GM18502 (cell line): ENCODE data around the gene SVIP.

Experiments
- ATAC-seq: cut with Tn5 transposase; IDR thresholded peaks from one replicate; pipeline ENCODE4 v1.9.1; 2021; ENCODE audit warnings: mild to moderate bottlenecking; ENCODE audit not compliant: unreplicated experiment, poor library complexity

Gene SVIP

DNA sequence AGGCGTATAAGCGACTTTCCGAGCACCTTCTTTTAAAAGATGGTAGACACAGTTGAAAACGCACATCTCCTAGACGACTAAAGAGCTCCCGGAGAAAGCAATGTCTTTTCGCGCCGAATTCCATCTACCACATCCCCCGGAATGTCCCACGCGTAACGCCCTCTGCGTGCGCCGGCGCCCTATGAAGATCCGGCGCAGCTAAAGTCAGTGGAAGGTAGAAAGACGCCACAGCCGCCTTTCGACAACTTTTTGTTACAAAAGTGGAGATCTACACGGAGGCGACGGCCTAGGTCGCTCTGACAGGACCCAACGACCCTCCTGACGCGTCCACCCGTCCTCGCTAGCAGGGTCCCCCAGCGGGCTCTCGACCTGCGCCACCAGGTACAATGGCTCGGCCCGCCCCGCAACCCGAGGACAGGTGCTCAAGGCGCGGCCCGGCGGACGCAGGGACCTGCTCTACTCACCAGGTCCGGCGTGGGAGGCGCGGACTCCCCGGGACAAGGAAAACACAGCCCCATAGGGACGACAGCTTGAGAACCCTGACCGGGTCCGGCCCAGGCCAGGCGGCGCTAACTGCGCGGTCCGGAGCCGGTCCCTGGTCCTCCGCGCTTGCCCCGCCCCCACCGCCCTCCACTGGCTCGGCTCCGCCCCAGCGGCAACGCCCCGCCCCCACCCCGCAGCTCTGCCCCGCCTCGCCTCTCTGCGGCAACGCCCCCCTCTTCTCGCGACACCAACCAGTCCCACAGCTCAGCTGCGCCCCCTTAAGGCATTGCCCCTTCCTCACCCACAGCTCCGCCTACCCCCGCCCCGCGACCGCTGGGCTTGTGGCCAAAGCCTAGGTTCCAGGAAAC, at the start of gene SVIP:
Gene SVIP (minus strand): TSS at position 571 of the 851 bp plus-strand sequence. CDS start 53 bp downstream, at position 518.
- ATAC-seq = peak; percentile 93

DNA sequence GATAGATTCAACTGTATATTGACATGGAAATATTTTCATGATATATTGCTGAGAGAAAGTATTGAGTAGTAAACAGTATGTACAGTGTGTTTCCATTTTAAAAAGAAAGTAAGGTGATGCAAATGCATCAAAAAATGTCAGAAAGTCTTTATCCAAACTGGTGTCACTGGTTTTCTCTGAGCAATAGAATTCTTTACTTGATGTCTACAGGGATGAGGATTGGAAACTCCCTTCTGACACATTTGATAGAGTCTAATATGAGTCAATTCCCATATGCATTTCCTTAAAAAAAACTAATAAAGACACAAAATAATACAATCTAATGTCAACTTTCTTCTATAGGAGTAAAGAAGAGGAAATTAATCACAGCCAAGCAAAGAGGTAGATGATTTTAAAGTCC, 49.0 kb upstream of the SVIP start:
- ATAC-seq = no peak

DNA sequence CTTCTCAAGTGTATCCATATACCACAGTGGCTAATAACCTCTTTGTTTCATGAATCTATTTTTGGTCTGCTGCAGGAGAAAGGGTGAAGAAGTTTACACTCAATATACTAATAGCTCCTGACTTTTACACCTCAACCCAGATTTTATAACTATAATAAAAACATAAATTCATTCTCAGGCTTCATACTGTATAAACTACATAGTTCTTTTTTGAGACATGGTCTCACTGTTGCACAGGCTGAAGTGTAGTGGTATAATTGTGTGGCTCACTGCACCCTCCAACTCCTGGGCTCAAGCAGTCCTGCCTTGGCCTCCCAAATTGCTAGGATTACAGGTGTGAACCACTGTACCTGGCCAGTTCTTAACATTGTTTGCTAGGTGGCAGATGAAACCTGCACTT, 48.4 kb upstream of the SVIP start:
- no peak for ATAC-seq

DNA sequence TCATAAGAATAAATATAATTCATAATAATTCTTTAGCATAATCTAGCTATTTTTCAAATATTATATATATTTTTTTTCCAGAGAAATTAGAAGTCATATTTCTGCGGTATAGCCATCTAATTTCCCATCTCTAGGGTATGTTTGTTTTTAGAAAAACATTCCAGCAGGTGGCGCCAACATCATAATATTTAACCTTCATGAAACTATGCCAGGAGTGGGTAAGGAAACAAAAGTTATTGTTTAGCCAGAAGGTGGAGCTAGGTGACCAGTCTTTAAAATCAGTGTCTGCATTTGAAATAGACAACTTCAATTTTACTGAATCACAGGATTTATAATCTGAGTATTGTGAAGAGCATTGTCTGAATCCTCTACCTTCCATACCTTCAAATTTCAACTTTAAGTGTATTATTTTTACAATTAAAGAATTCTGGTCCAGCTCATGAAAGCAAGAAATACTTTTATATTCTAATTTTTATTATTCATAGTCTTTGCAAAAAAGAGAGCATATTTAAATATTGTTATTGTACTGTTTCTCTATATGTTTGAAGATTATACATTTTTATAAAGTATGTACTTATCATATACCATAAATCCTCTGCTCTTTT, 46.4 kb upstream of the SVIP start:
- peak; percentile 100 for ATAC-seq

GRCh38 chr11:22869325-22869724, 39.7 kb upstream of the SVIP start:
- no peak for ATAC-seq

GRCh38 chr11:22860241-22860640, 30.6 kb upstream of the SVIP start, which contains the start of gene CCDC179:
Gene CCDC179, minus strand, starts transcription at chr11:22860474. Its CDS starts 53 bp downstream, at chr11:22860421.
- no peak for ATAC-seq

GRCh38 chr11:22859756-22860155, 30.2 kb upstream of the SVIP start:
- ATAC-seq = no peak

DNA sequence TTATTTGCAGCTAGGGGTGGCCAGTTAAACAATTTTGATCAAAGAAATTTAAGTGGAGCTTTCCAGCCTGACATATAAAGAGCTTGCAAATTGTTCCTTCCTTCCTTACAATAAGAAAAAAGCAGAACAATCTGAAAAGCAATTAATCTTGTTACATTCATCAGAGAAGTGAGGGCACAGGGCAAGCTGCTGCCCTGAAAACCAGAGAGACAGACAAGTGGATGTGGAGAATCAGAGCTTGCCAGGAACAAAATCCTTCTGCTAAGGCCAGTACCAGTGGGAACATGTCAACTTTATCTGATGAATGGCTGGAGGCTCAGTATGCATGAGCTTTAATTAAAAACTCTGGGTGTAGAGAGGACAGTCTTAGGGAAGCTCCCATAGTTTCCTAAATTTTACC, 21.9 kb upstream of the SVIP start:
- no peak for ATAC-seq

DNA sequence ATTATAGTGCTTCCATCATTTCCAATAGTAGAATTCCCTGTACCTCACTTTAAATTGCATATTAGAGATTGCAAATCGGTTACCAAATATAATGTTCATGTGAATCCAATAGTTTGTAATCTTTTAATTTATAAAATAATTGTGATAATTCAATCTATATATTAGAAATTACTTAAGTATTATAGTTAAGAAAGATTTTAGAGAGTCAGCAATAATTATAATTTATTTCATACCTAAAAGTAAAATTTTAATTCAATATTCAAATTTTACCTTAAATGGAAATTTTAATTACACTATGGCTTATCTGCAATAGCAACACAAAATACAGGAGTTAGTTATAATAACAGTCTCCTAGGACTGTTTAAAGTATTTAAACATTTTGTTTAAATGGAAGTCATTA, 17.1 kb upstream of the SVIP start:
- ATAC-seq = no peak

GRCh38 chr11:22832315-22833015, 2.9 kb upstream of the SVIP start:
- ATAC-seq = no peak

DNA sequence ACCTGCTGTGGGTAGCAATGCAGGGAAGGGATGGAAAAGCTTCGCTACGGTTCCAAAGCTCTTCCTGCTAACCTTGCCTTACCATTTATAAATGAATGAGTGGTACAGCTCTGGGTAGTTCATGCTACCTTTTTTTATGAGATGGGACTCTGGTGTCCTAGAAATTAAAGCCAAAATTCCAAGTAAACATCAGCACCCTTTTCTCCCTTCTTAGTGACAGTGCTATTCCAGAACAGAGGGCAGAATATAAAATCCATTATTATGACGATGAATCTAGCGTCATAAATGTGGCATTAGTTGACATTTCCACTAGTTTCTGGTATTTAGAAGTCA, 447 bp upstream of the SVIP start:
- ATAC-seq = no peak

GRCh38 chr11:22828373-22828772, 1.2 kb downstream of the SVIP start:
- no peak for ATAC-seq

GRCh38 chr11:22822203-22822602, 7.4 kb downstream of the SVIP start:
- no peak for ATAC-seq

DNA sequence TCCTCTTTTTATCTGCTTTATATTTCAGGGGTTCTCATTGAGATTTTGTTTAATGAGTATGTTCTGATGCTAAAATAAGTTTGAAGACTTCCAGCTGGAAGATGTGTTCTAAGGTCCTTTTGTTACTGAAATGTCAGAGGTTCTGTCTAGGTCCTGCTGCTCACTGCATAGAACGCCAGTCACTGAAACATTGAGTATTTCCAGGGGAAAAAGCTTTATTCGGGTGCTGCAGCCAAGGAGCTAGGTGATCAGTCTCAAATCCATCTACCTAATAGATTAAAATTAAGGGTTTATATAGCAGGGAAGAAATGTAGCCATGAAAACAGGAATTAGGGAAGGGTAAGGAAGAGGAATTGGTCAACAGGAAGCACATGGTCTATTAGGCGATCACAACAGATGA, 19.7 kb downstream of the SVIP start:
- no peak for ATAC-seq

DNA sequence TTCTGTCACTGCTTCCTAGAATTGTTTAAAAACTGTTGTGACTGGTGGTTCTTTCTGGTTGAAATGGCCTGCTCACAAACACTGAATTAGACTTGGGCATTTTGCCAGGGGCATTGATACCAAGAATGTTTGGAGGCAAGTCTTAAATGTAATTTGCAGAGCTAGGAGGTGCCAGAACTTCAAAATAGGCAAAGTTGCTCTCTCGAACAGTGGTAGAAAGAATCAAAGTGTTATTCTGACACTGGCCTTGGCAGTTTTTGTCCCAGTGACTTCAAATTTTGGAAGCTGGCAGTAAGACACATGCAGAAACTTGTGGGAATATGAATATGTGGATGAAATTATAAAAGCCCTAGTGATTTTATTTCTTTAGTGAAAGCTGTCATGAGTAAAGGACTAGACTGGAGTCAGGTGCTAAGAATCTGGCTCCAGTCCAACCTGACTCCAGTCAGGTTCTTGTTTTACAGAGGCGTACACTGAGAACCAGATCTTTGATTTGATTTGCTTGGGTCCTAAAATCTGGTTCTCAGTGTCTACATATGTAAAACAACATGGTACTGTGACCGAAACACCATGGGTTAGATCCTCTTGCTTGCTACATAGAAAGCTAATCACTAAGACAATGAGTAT, 20.9 kb downstream of the SVIP start:
- ATAC-seq = peak; percentile 31

GRCh38 chr11:22807855-22808570, 21.6 kb downstream of the SVIP start:
- peak; percentile 96 for ATAC-seq

- ATAC-seq = no peak
Measured at GRCh38 chr11:22807391-22807790, 22.2 kb downstream of the SVIP start.

- ATAC-seq = no peak
Measured at GRCh38 chr11:22802861-22803260, 26.7 kb downstream of the SVIP start.

DNA sequence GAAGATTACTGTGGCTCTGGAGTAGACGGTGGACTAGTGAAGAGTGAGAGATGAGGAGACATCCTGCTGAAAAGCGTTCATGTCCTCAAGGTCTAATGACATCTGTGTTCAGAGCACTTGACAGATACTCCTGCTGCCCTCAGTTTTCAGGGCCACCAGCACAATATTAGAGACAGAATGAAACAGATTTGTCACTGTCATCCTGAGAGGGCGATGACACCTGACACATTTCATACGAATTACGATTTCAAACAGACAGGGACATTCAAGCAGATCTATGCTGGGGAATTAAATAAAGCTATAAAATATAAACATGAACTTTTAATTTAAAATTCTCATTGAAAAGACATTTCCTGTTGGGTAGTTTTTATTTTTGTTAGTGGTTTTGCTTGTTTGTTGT, 29.1 kb downstream of the SVIP start:
- ATAC-seq = no peak

- no peak for ATAC-seq
Measured at GRCh38 chr11:22798901-22799300, 30.7 kb downstream of the SVIP start.
